HFFc6 (cell line): ENCODE results near the gene AKAP6. TPM values are rescaled to one million over a fixed set of nuclear protein-coding genes. Genes with fewer than 3 reads are reported as not detected.

ENCODE experiments used
- DNase-seq: peaks from one replicate; pipeline ENCODE4 v3.0.0-alpha.2; 2018
- H3K27ac Mint-ChIP-seq: 2 replicates; pipeline ENCODE4 v1.8.0; 2020; ENCODE audit warnings: mild to moderate bottlenecking, mixed read lengths
- H3K27me3 Mint-ChIP-seq: 2 replicates; pipeline ENCODE4 v1.8.0; 2021; ENCODE audit warnings: mild to moderate bottlenecking, moderate library complexity, mixed read lengths; ENCODE audit not compliant: insufficient read depth
- H3K36me3 Mint-ChIP-seq: 2 replicates; pipeline ENCODE4 v1.8.0; 2021; ENCODE audit warnings: low read depth, mixed read lengths
- H3K4me1 Mint-ChIP-seq: 2 replicates; pipeline ENCODE4 v1.8.0; 2020; ENCODE audit warnings: low read depth, mixed read lengths
- H3K4me3 Mint-ChIP-seq: 2 replicates; pipeline ENCODE4 v1.8.0; 2020; ENCODE audit warnings: mild to moderate bottlenecking, moderate library complexity, mixed read lengths
- H3K9me3 Mint-ChIP-seq: 2 replicates; pipeline ENCODE4 v1.8.0; 2020; ENCODE audit warnings: mild to moderate bottlenecking, mixed read lengths
- total RNA-seq, 6 experiments: library from RNA; stranded (reverse); fragmentation: NEBNext Ultra II Directional; extraction: Animal tissue kit (Norgen Biotek cat#: 25700); gene quantifications; 2 replicates in 1 of 6; 3 replicates in 5 of 6; pipeline ENCODE4 v1.2.3, GENCODE V29; 2021
- TF ChIP-seq, protein P1 (sequence below): fragments of 200-600 bp; sonication (generic); IDR thresholded peaks from 2 replicates; pipeline ENCODE4 v1.5.0; 2021; ENCODE audit warnings: antibody characterized with exemption, mild to moderate bottlenecking

AKAP6 gene
- total RNA-seq, 6 experiments from 2014 or later = 6.1 to 9.8 (median 6.5) TPM

- no peak overlapping the region for H3K4me3 Mint-ChIP-seq
- H3K27ac Mint-ChIP-seq = no peak overlapping the region
- peaks cover 47% of the 10 kb centered on the region for H3K4me1 Mint-ChIP-seq
- no peaks in the 10 kb centered on the region for H3K9me3 Mint-ChIP-seq
- TF ChIP-seq, protein P1, sequence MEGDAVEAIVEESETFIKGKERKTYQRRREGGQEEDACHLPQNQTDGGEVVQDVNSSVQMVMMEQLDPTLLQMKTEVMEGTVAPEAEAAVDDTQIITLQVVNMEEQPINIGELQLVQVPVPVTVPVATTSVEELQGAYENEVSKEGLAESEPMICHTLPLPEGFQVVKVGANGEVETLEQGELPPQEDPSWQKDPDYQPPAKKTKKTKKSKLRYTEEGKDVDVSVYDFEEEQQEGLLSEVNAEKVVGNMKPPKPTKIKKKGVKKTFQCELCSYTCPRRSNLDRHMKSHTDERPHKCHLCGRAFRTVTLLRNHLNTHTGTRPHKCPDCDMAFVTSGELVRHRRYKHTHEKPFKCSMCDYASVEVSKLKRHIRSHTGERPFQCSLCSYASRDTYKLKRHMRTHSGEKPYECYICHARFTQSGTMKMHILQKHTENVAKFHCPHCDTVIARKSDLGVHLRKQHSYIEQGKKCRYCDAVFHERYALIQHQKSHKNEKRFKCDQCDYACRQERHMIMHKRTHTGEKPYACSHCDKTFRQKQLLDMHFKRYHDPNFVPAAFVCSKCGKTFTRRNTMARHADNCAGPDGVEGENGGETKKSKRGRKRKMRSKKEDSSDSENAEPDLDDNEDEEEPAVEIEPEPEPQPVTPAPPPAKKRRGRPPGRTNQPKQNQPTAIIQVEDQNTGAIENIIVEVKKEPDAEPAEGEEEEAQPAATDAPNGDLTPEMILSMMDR = no peak
- no peaks in the 10 kb centered on the region for H3K27me3 Mint-ChIP-seq
- DNase-seq = no peak
- no peaks in the 10 kb centered on the region for H3K36me3 Mint-ChIP-seq
Measured at GRCh38 chr14:32701475-32701874, 372.4 kb downstream of the AKAP6 start.

- Mint-ChIP-seq H3K36me3 (no peaks in the 10 kb centered on the region), H3K27ac (no peak overlapping the region), H3K9me3 (no peaks in the 10 kb centered on the region), H3K4me3 (no peak overlapping the region), H3K27me3 (no peaks in the 10 kb centered on the region), H3K4me1 (peaks cover 40% of the 10 kb centered on the region)
- no peak for DNase-seq
- TF ChIP-seq, protein P1 = no peak
Measured at GRCh38 chr14:32702088-32702487, 373.0 kb downstream of the AKAP6 start.

DNA sequence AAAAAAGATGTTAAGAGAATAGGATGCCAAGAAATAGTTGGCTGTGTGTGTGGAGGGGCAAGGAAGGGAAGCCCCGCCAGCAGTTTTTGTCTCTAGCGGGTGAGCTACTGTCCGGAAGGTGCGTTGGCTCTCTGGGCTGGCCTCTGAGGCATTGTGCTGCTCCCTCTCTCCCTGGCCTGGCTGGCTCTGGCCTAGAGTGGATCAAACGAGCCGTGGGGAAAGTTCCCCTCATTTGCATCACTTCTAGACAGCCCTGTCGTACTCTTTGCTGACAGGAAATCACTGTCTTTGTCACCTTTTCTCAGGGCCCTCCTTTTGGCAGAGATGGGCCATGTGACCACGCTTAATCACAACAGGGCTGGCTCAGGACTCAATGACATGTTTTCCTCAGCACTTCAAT, 373.5 kb downstream of the AKAP6 start:
- no peak for DNase-seq
- Mint-ChIP-seq H3K9me3 (no peaks in the 10 kb centered on the region), H3K4me3 (no peak overlapping the region), H3K4me1 (peaks cover 36% of the 10 kb centered on the region), H3K36me3 (no peaks in the 10 kb centered on the region), H3K27ac (no peak overlapping the region), H3K27me3 (no peaks in the 10 kb centered on the region)
- TF ChIP-seq, protein P1 = no peak

DNA sequence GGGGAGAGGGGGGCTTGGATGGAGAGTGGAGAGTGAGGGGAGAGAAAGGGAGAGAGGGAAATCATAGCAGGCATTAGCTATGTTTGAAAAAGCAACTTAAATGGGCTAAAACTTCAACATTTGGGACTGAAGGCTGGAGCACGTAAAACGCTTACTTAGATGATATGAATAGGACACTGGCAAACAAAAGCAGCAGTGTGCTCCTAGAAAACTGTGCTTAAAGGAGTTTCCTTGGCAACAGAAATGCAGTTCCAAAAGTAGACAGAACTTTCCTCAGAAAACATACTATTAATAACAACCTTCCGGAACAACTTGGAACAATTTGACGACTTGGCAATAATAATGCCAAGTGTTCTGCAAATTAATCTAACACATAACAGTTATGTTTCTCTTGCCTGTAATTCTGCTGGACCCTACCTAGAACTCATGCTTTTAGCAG, 374.1 kb downstream of the AKAP6 start:
- Mint-ChIP-seq H3K27me3 (no peaks in the 10 kb centered on the region), H3K9me3 (no peaks in the 10 kb centered on the region), H3K4me1 (peaks cover 35% of the 10 kb centered on the region), H3K27ac (no peak overlapping the region), H3K4me3 (no peak overlapping the region), H3K36me3 (no peaks in the 10 kb centered on the region)
- TF ChIP-seq, protein P1 = no peak
- DNase-seq = no peak

DNA sequence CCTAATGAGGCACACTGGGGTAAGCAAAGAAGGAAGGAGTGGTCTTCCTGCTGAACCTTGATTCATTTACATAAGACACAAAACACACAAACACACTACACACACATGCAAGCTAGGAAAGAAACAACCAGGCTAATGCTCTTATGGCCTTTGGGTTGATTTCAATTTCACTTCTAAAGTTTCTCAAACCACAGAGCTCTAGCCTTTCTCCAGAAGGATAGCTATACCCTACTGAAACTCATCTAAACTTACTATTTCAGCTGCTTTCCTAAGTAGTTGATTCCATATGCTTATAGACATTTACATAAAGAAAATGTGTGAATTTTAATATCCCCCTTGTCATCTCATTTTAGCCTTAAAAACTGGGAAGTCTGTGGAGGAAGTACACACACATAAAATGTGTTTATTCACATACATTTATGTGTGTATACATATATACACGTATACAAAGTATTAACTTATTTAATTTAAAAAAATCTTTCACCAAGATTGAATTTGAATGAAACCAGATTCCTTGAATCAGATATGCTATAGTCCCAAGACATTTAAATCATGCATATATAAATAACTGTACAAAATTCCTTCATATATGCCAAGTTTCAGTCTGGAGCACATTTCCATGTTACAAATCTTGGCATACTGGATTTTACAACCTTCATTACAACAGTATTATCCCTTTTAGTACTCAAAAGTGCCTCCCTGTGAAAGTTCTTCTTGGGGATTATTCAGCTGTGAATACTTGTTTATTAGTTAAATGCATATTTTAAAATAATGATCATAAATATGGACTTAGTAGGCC, 377.8 kb downstream of the AKAP6 start:
- H3K4me1 Mint-ChIP-seq = peaks cover 50% of the 10 kb centered on the region
- no peak overlapping the region for H3K4me3 Mint-ChIP-seq
- no peaks in the 10 kb centered on the region for H3K9me3 Mint-ChIP-seq
- no peak overlapping the region for H3K27ac Mint-ChIP-seq
- H3K36me3 Mint-ChIP-seq = no peaks in the 10 kb centered on the region
- TF ChIP-seq, protein P1 = no peak
- no peaks in the 10 kb centered on the region for H3K27me3 Mint-ChIP-seq
- no peak for DNase-seq
